HG03469 (cell line): ENCODE measurements around the gene CEP112.
"Not testable (repeated sequence)": the region's sequence is repeated elsewhere in the genome, so short reads cannot be mapped to it uniquely, and the experiment has no call there.

ENCODE experiments used
- ATAC-seq: cut with Tn5 transposase; IDR thresholded peaks from one replicate; pipeline ENCODE4 v1.9.1; 2021; ENCODE audit warnings: mild to moderate bottlenecking, moderate library complexity, moderate number of reproducible peaks; ENCODE audit not compliant: unreplicated experiment

The CEP112 gene

GRCh38 chr17:65749479-65749878 lies 442.5 kb downstream of the CEP112 start:
- no peak for ATAC-seq

DNA sequence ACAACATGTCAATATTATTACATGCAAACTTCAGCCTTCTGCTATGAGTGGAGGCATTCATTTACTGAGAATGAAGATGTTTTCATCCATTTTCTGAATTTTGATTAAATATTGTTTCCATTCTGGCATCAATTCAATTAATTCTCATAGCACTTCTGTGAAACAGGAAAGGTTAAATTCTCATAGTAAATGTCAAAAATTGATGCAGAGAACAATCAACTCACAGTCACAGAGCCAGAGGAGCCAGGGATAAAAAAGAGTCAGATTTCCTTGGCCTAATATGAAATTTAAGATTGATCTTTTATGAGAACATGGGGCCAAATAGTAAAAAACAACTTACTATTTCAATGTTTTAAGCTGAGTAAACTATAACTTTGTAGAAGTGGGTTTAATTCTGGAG lies 446.7 kb downstream of the CEP112 start:
- no peak for ATAC-seq

- ATAC-seq: no peak
Measured at GRCh38 chr17:65743308-65743655, 448.7 kb downstream of the CEP112 start.

- ATAC-seq: no peak
Measured at GRCh38 chr17:65742403-65743307, 449.3 kb downstream of the CEP112 start.

- no peak for ATAC-seq
Measured at GRCh38 chr17:65741710-65742109, 450.2 kb downstream of the CEP112 start.

GRCh38 chr17:65739034-65739433 lies 452.9 kb downstream of the CEP112 start:
- no peak for ATAC-seq

DNA sequence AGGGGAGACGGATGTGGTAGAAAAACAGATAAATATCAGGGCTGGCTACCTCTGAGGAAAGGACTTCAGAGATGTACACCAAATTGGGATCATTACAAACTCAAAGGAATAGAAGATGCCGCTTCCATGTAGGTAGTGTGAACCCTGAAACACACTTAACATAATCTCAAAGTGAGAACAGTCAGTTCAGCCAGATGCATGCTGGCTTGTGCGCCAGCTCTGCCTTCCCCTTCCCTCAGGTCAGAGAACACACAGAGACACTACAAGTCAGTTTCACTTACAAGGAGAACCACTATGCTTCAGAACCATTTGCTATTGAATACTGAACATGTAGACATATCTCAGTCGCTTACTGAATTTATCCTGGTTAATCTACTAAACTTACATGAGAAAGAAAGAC lies 454.5 kb downstream of the CEP112 start:
- ATAC-seq: no peak

- ATAC-seq: no peak
Measured at GRCh38 chr17:65733314-65733713, 458.6 kb downstream of the CEP112 start.

DNA sequence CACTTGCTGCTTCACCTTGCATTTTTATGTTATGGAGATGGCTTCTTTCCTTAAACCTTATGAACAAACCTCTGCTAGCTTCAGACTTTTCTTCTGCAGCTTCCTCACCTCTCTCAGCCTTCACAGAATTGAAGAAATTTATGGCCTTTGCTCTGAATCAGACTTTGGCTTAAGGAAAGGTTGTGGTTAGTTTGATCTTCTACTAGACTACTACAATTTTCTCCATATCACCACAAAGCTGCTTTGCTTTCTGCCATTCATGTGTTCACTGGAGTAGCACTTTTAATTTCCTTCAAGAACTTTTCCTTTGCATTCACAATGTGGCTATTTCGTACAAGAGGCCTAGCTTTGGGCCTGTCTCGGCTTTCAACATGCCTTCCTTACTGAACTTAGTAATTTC lies 459.3 kb downstream of the CEP112 start:
- ATAC-seq: not testable (repeated sequence)

GRCh38 chr17:65730711-65731169 lies 461.2 kb downstream of the CEP112 start:
- no peak for ATAC-seq

DNA sequence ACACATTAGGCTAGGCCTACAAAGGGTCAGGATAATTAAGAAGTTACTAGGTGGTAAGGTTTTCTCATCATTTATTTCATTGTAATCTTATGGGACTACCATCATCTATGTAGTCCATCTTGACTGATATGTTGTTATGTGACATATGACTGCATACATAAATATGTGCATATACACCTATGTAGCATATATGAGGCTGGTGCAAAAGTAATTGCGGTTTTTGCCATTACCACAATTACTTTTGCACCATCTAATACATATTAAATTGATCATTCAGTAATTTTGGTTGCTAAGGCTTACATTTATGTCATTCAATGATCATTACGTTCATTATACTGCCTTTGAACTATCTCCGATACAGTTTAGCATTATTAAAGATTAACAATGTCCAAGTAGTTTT lies 462.7 kb downstream of the CEP112 start:
- no peak for ATAC-seq

- ATAC-seq: no peak
Measured at GRCh38 chr17:65727832-65728231, 464.1 kb downstream of the CEP112 start.

GRCh38 chr17:65727246-65727645 lies 464.7 kb downstream of the CEP112 start:
- no peak for ATAC-seq

- no peak for ATAC-seq
Measured at GRCh38 chr17:65723431-65724151, 468.3 kb downstream of the CEP112 start.

GRCh38 chr17:65718601-65719000 lies 473.3 kb downstream of the CEP112 start:
- no peak for ATAC-seq

DNA sequence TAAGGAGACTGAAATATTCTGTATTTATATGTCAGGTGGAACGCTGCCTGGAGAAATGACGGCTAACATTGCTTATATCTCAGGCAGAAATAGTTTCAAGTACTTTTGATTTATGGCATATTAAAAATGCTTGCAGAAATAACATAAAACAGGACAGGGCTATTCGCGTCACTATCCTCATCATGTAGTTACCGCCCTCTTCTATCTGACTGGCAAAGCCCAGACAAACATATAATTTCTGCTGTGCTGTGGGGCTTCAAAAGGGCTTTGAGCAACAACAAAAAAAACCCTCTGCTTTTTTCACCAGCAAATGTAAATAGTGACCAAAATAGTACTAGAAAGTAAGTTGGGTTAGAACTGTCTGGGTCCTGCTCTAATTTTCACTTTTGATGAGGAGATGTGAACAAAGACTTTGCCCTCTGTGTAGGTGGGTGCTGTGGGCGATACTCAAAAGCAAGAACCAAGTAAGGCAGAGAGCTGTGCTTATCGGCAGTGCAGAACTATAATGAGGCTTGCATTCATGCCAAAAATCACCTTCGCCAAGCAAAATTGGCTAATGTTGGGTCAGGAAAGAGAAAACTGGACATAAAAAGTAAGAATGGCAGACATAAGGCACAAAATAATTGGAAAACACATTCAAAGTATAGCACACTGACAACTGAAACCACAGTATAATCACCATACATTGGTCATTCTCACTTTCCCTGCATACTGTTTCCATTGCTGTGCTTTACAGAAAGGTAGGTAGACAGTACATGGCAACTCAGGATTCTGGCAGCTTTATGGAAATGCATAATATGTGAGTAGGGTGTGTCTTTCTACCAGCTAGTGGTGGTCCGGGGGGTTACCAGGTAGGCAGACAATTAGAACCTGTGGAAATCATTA lies 479.3 kb downstream of the CEP112 start:
- no peak for ATAC-seq

DNA sequence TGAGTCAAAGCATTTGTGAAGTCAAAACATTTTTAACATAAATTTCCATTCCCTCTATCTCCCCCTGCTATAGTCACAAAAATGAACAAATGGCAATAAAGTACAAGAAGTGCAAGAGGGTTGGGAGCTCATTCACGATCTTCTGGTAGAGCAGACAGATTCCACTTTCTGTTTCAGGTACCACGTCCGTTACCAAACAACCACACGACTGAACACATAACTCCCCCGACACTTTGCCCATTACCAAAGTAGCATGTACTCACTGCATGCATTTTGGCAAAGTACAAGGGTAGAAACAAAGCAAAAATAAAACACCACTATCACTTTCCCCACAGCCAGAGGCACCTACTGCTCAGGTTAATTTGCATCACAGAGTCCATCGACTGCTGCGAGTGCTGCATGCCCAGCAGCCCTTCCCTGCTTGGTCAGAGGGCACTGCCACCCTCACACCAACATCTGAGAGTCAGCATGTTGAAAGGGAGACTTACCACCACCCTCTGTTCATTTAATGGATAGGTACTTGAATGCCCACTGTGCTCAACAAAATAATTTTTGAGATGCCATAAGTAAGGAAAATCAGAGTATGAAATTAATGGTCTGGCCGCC lies 480.2 kb downstream of the CEP112 start:
- no peak for ATAC-seq

- no peak for ATAC-seq
Measured at GRCh38 chr17:65707780-65708179, 484.2 kb downstream of the CEP112 start.

- no peak for ATAC-seq
Measured at GRCh38 chr17:65704731-65705130, 487.2 kb downstream of the CEP112 start.

GRCh38 chr17:65703891-65704290 lies 488.0 kb downstream of the CEP112 start:
- no peak for ATAC-seq

DNA sequence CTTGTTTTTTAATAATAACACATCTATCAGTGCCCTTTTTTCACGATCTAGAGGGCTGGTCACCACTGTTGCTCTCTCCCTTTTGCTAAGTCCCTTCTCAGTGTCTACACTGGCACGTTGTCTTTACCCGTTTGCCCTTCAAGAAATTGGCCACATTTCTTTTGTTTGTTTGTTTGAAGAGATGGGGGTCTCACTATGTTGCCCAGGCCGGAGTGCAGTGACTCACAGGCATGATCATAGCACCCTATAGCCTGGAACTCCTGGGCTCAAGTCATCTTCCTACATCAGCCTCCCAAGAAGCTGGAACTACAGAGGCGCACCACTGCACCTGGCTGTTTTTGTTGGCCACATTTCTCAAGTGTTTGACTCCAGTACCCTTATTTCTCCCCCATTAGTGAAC lies 492.5 kb downstream of the CEP112 start:
- no peak for ATAC-seq
